Measurements from ENCODE around the gene RARA.

DNA sequence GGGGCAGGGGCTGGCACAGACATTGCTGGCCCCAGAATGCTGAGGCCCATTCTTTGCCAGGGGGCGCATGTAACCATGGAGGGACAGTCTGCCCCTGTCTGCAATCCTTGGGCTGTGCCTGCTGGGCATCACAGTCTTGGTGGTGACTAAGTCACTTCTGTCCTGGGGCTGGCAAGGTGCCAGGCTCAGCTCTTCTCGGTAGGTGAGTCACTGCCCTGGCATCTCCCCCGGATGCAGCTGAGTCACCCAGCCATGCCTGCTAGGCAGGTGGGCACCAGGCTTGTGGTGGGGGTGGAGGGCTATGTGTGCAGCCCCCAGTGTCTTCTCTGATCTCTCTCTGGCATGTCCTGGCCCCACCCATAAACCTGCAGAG, 5.6 kb downstream of the RARA start:
- TF ChIP-seq GATA2 (IDR thresholded peaks at IDR 0.05; ENCODE audit: low read depth, low read length), result no peak
- no peak for TF ChIP-seq GATA3 (IDR thresholded peaks at IDR 0.05; ENCODE audit: low read depth, low read length)

All from SH-SY5Y (cell line).